ENCODE results near the gene KIAA0930.
A peak's percentile ranks its signal among the peaks of the same experiment; 100 is the strongest.

The KIAA0930 gene

DNA sequence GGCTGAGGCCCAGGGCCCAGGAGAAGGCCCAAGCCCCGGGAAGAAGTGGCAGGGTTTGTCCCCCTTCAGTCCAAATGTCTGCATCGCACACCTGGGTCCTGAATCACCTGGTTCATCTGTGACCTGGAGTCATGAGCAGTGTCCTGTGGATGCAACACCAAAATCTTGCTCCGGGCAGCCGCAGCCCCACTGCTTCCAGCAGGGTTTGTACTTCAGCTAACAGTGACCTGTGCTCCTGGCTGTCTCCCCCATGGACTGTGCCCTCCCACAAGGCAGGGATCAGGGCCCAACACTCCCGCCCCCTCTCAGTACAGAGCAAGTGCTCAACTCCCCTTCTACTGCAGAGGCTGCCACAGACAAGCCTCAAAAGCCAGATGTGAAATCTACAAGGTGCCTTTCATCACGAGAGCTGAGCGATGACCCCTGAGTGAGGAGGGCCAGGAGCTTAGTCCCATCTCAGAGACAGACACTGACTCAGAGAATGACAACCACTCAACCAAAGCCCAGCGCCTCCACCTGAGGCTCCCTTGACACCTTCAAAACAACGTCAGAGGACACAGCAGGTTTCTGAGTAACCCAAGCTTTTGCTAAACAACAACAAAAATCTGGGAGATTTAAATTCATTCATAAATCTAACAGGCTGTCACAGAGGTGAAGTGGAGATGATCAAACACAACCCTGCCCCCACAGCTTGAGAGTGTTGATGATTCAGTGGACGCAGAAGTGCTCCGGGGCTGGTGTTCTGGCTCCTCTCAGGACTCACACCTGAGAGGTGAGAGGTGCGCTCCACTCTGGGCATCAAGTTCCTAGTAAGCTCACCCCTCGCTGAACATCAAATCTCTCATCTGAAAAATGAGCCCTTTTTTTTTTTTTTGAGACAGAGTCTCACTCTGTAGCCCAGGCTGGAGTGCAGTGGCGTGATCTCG lies 3.4 kb downstream of the KIAA0930 start:
- ChIA-PET POLR2A (interaction anchor here (1.7 kb wide), 1 partner anchor 11 kb away, joined by 3 read pairs; no protein-coding TSS in a partner anchor), CTCF (interaction anchor here (0.6 to 1.1 kb wide), 2 partner anchors 18 to 27 kb away, joined by 3 read pairs; no protein-coding TSS in a partner anchor)
- DNase-seq: no peak
- Histone ChIP-seq H3K27me3 (replicated peaks in 2 of 5; ENCODE audit: control insufficient read depth in 4 of 5, insufficient read depth in 5 of 5, low read length in 4 of 5) (no peaks in the 10 kb centered on the region), H3K27ac (ENCODE audit: insufficient read depth in 1 of 2, low read depth in 1 of 2, low read length in 2 of 2, poor library complexity in 1 of 2, severe bottlenecking in 2 of 2) (no peak overlapping the region), H3K36me3 (ENCODE audit: control insufficient read depth in 4 of 4, insufficient read depth in 4 of 4, low read length in 3 of 4) (peaks cover 0 to 50% (median 12%) of the 10 kb centered on the region in 4 experiments), H3K4me3 (ENCODE audit: control insufficient read depth in 1 of 7, extremely low read depth in 1 of 7, insufficient read depth in 4 of 7, low read depth in 2 of 7, low read length in 6 of 7) (no peak overlapping the region), H3K9me3 (ENCODE audit: control extremely low read depth in 1 of 5, control insufficient read depth in 4 of 5, insufficient read depth in 2 of 5, low read depth in 1 of 5, low read length in 4 of 5) (no peaks in the 10 kb centered on the region), H3K4me1 (ENCODE audit: control extremely low read depth in 1 of 4, control insufficient read depth in 4 of 4, insufficient read depth in 4 of 4, low read length in 3 of 4) (peaks cover 14 to 87% (median 71%) of the 10 kb centered on the region in 4 experiments)
- WGBS (ENCODE audit: insufficient coverage): 98% methylated on average over 11 of the region's 15 CpGs

DNA sequence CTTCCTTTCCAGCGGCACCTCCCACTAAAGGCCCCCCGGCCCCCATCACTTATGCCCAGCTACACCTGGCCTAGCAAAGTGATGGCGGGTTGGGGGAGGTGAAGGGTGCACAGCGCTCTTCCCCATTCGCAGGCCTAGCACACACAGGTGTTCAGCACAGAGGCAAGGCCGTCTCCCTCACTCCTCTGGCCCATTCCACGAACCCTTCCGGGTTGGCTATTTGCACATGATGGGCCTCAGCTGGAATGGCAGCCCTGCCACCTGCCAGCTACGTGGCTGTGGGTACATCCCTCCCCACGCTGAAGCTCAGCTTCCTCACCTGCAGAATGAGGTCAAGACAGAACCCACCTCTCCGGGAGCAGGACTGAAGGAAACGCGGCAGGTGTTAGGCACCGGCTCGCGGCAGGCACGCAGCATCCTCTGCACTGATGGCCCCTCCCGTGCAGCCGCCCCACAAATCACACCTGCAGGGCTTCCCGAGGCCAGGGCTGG lies 4.8 kb downstream of the KIAA0930 start:
- ChIA-PET CTCF (interaction anchor here (1.0 to 1.1 kb wide), 2 partner anchors 20 to 28 kb away, joined by 3 read pairs; no protein-coding TSS in a partner anchor), POLR2A (interaction anchor here (1.2 to 1.7 kb wide), 2 partner anchors 9 to 10 kb away, joined by 3 to 5 read pairs; no protein-coding TSS in a partner anchor)
- H3K27me3 ChIP-seq (replicated peaks in 2 of 5; ENCODE audit: control insufficient read depth in 4 of 5, insufficient read depth in 5 of 5, low read length in 4 of 5): no peaks in the 10 kb centered on the region
- H3K27ac ChIP-seq (ENCODE audit: insufficient read depth in 1 of 2, low read depth in 1 of 2, low read length in 2 of 2, poor library complexity in 1 of 2, severe bottlenecking in 2 of 2): no peak overlapping the region
- 73% methylated on average over 15 of the region's 20 CpGs for WGBS (ENCODE audit: insufficient coverage)
- DNase-seq: no peak
- peaks cover 17 to 85% (median 65%) of the 10 kb centered on the region in 4 experiments for H3K4me1 ChIP-seq (ENCODE audit: control extremely low read depth in 1 of 4, control insufficient read depth in 4 of 4, insufficient read depth in 4 of 4, low read length in 3 of 4)
- H3K36me3 ChIP-seq (ENCODE audit: control insufficient read depth in 4 of 4, insufficient read depth in 4 of 4, low read length in 3 of 4): peaks cover 2 to 56% (median 12%) of the 10 kb centered on the region in 4 experiments
- H3K9me3 ChIP-seq (ENCODE audit: control extremely low read depth in 1 of 5, control insufficient read depth in 4 of 5, insufficient read depth in 2 of 5, low read depth in 1 of 5, low read length in 4 of 5): no peaks in the 10 kb centered on the region
- H3K4me3 ChIP-seq (ENCODE audit: control insufficient read depth in 1 of 7, extremely low read depth in 1 of 7, insufficient read depth in 4 of 7, low read depth in 2 of 7, low read length in 6 of 7): peak overlapping the region in 4 of 7 experiments; percentile 44 to 70 (median 60)

DNA sequence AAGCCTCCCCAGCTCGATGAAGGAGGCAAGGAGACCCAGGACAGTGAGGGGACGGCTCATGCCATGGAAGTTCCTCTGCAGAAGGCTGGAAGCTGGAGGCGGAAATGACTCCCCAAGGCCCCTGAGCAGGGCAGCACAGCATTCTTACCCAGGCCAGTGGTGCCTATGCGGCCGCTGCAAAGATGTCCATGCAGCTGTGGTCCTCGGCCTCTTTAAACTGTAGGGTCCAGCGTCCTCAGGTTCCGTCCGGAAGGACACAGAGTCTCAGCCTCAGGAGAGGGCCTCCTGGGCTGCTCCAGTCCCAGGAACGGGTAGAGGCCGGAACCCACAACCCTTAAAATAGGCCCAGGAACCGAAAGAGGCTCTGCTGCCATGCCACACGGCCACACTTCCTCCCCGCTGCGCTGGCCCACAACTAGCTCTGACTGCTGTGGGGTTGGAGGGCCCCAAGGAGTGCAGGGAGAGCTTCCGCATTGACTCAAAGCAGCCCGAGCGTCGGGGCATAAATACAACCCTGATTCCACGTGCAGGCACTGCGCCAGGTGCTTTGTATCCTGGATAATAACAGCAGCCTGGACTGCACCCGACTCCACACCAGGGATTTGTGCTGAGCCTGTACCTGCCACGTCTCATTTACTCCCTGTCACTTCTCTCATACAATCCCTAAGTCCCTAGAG lies 5.5 kb downstream of the KIAA0930 start:
- peak; percentile 60 to 91 (median 85) for DNase-seq
- no peaks in the 10 kb centered on the region for H3K27me3 ChIP-seq (replicated peaks in 2 of 5; ENCODE audit: control insufficient read depth in 4 of 5, insufficient read depth in 5 of 5, low read length in 4 of 5)
- H3K27ac ChIP-seq (ENCODE audit: insufficient read depth in 1 of 2, low read depth in 1 of 2, low read length in 2 of 2, poor library complexity in 1 of 2, severe bottlenecking in 2 of 2): peak overlapping the region; percentile 36 to 51
- peak overlapping the region in 6 of 7 experiments; percentile 17 to 70 (median 51) for H3K4me3 ChIP-seq (ENCODE audit: control insufficient read depth in 1 of 7, extremely low read depth in 1 of 7, insufficient read depth in 4 of 7, low read depth in 2 of 7, low read length in 6 of 7)
- ChIA-PET CTCF (interaction anchor here (1.0 kb wide), 1 partner anchor 21 kb away, joined by 3 read pairs; no protein-coding TSS in a partner anchor), POLR2A (interaction anchor here (1.2 kb wide), 1 partner anchor 9 kb away, joined by 5 read pairs; no protein-coding TSS in a partner anchor)
- peaks cover 2 to 58% (median 12%) of the 10 kb centered on the region in 4 experiments for H3K36me3 ChIP-seq (ENCODE audit: control insufficient read depth in 4 of 4, insufficient read depth in 4 of 4, low read length in 3 of 4)
- WGBS (ENCODE audit: insufficient coverage): 4% methylated on average over 23 of the region's 23 CpGs
- no peaks in the 10 kb centered on the region for H3K9me3 ChIP-seq (ENCODE audit: control extremely low read depth in 1 of 5, control insufficient read depth in 4 of 5, insufficient read depth in 2 of 5, low read depth in 1 of 5, low read length in 4 of 5)
- peaks cover 17 to 85% (median 64%) of the 10 kb centered on the region in 4 experiments for H3K4me1 ChIP-seq (ENCODE audit: control extremely low read depth in 1 of 4, control insufficient read depth in 4 of 4, insufficient read depth in 4 of 4, low read length in 3 of 4)

DNA sequence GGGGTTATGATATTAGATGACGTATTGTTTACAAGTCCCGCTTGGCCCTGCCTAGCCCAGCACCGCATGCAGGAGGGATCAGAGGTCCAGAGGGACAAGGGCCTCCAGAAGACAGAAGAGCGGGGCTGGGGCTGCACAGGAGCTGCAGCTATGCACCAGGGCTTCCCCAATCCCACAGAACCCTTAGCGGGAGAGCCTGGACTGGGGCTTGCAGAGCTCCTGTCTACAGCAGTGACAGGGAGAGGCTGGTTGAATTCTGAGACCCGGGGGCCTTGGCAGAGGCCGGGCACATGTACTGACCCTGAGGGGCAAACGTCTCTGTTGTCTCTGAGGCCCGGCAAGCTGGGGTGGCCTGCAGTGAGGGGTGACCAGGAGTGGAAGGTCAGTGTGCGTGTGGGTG lies 6.9 kb downstream of the KIAA0930 start:
- ChIA-PET POLR2A (no interaction called here), CTCF (interaction anchor here (0.9 to 1.6 kb wide), 4 partner anchors 8 to 25 kb away, joined by 3 to 4 read pairs (median 3); no protein-coding TSS in a partner anchor)
- H3K9me3 ChIP-seq (ENCODE audit: control extremely low read depth in 1 of 5, control insufficient read depth in 4 of 5, insufficient read depth in 2 of 5, low read depth in 1 of 5, low read length in 4 of 5): no peaks in the 10 kb centered on the region
- DNase-seq: no peak
- 82% methylated on average over 8 of the region's 10 CpGs for WGBS (ENCODE audit: insufficient coverage)
- peaks cover 2 to 57% (median 11%) of the 10 kb centered on the region in 4 experiments for H3K36me3 ChIP-seq (ENCODE audit: control insufficient read depth in 4 of 4, insufficient read depth in 4 of 4, low read length in 3 of 4)
- H3K27ac ChIP-seq (ENCODE audit: insufficient read depth in 1 of 2, low read depth in 1 of 2, low read length in 2 of 2, poor library complexity in 1 of 2, severe bottlenecking in 2 of 2): no peak overlapping the region
- H3K4me3 ChIP-seq (ENCODE audit: control insufficient read depth in 1 of 7, extremely low read depth in 1 of 7, insufficient read depth in 4 of 7, low read depth in 2 of 7, low read length in 6 of 7): peak overlapping the region in 1 of 7 experiments; percentile 70
- peaks cover 17 to 75% (median 51%) of the 10 kb centered on the region in 4 experiments for H3K4me1 ChIP-seq (ENCODE audit: control extremely low read depth in 1 of 4, control insufficient read depth in 4 of 4, insufficient read depth in 4 of 4, low read length in 3 of 4)
- H3K27me3 ChIP-seq (replicated peaks in 2 of 5; ENCODE audit: control insufficient read depth in 4 of 5, insufficient read depth in 5 of 5, low read length in 4 of 5): no peaks in the 10 kb centered on the region

DNA sequence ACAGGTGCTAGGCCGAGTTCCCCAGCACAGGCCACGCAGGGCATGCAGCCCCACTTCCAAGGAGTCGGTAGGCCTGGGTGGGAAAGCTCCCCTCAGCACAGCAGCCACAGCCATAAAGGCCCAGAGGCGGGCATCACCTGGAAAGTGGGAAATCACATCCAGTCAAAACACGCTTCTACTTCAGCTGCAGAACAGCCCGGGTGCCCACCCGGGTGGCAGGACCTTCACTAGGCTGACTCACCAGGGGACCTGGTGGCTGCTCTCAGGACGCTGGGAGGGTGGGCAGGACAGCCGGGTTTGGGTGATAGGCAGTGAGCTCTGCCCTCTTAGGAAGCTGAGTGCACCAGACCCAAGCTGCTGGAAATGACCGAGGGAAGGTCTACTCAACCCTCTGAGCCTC lies 7.3 kb downstream of the KIAA0930 start:
- Histone ChIP-seq H3K4me3 (ENCODE audit: control insufficient read depth in 1 of 7, extremely low read depth in 1 of 7, insufficient read depth in 4 of 7, low read depth in 2 of 7, low read length in 6 of 7) (no peak overlapping the region), H3K9me3 (ENCODE audit: control extremely low read depth in 1 of 5, control insufficient read depth in 4 of 5, insufficient read depth in 2 of 5, low read depth in 1 of 5, low read length in 4 of 5) (no peaks in the 10 kb centered on the region), H3K27me3 (replicated peaks in 2 of 5; ENCODE audit: control insufficient read depth in 4 of 5, insufficient read depth in 5 of 5, low read length in 4 of 5) (no peaks in the 10 kb centered on the region), H3K4me1 (ENCODE audit: control extremely low read depth in 1 of 4, control insufficient read depth in 4 of 4, insufficient read depth in 4 of 4, low read length in 3 of 4) (peaks cover 17 to 72% (median 50%) of the 10 kb centered on the region in 4 experiments), H3K36me3 (ENCODE audit: control insufficient read depth in 4 of 4, insufficient read depth in 4 of 4, low read length in 3 of 4) (peaks cover 2 to 53% (median 9%) of the 10 kb centered on the region in 4 experiments), H3K27ac (ENCODE audit: insufficient read depth in 1 of 2, low read depth in 1 of 2, low read length in 2 of 2, poor library complexity in 1 of 2, severe bottlenecking in 2 of 2) (no peak overlapping the region)
- ChIA-PET POLR2A (no interaction called here), CTCF (interaction anchor here (1.3 to 1.6 kb wide), 3 partner anchors 13 to 24 kb away, joined by 3 to 4 read pairs (median 3); no protein-coding TSS in a partner anchor)
- DNase-seq: no peak
- WGBS (ENCODE audit: insufficient coverage): 98% methylated on average over 9 of the region's 10 CpGs

DNA sequence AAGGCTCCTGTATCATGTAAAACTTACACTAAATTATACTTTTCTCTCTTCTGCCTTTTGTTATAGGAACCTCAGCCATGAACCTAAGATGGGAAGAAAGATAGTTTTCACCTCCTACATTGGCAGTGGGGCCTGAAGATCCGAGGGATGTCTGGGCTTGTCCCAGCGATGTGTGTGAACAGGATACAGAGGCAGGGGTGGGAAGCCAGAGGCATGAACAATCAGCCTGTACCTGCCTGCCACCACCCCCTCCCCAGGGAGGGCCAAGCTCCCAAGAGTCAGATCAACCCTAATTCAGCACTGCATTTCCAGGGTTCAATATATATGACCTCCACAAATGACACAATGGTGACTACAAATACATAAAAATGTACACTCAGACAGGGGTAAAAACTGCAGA lies 9.4 kb downstream of the KIAA0930 start:
- no peaks in the 10 kb centered on the region for H3K27me3 ChIP-seq (replicated peaks in 2 of 5; ENCODE audit: control insufficient read depth in 4 of 5, insufficient read depth in 5 of 5, low read length in 4 of 5)
- peaks cover 0 to 49% (median 2%) of the 10 kb centered on the region in 4 experiments for H3K36me3 ChIP-seq (ENCODE audit: control insufficient read depth in 4 of 4, insufficient read depth in 4 of 4, low read length in 3 of 4)
- H3K4me1 ChIP-seq (ENCODE audit: control extremely low read depth in 1 of 4, control insufficient read depth in 4 of 4, insufficient read depth in 4 of 4, low read length in 3 of 4): peaks cover 13 to 73% (median 53%) of the 10 kb centered on the region in 4 experiments
- DNase-seq: no peak
- 100% methylated on average over 2 of the region's 2 CpGs for WGBS (ENCODE audit: insufficient coverage)
- no peak overlapping the region for H3K27ac ChIP-seq (ENCODE audit: insufficient read depth in 1 of 2, low read depth in 1 of 2, low read length in 2 of 2, poor library complexity in 1 of 2, severe bottlenecking in 2 of 2)
- H3K9me3 ChIP-seq (ENCODE audit: control extremely low read depth in 1 of 5, control insufficient read depth in 4 of 5, insufficient read depth in 2 of 5, low read depth in 1 of 5, low read length in 4 of 5): no peaks in the 10 kb centered on the region
- ChIA-PET CTCF (interaction anchor here (1.2 kb wide), 1 partner anchor 23 kb away, joined by 3 read pairs; no protein-coding TSS in a partner anchor), POLR2A (no interaction called here)
- H3K4me3 ChIP-seq (ENCODE audit: control insufficient read depth in 1 of 7, extremely low read depth in 1 of 7, insufficient read depth in 4 of 7, low read depth in 2 of 7, low read length in 6 of 7): no peak overlapping the region

Data from common myeloid progenitor, CD34-positive (primary cell).